ENCODE data around the gene NEK10. TPM values are rescaled to one million over a fixed set of nuclear protein-coding genes. Genes with fewer than 3 reads are reported as not detected.

NEK10 gene
- total and polyA plus RNA-seq, 2 of the 13 experiments (the other 11 are each of a cell fraction or from before 2014, with no cell fraction given) = 2.8 to 14.2 TPM

DNA sequence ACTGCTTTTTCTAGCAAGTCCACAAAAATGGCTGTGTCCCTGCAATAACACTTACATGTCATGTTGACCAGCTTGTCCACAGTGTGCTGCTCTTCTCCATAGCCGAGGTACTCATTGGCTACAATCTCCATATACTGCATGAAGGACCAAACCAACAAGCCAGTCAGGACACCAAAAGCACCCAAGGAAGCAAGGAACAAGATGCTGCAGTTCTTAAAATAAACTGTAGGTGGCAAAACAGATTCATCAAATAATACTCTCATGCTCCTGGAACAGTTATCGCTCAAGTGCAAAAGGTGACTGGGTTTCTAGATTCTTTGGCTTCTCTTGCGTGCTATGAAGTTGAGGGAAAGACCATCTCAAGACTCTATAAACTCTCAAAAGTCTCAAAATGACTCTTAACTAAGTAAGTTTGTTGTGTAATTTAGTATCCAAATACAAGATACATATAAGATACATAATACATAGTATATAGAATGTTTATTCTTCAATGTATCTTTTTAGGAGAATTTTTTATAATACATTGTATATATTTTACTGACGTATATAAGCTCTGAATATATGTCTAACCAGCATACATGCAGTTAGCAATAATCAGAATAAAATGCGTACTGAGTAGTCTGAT, 57.0 kb downstream of the NEK10 start (continued):
- TF ChIP-seq, protein P1, sequence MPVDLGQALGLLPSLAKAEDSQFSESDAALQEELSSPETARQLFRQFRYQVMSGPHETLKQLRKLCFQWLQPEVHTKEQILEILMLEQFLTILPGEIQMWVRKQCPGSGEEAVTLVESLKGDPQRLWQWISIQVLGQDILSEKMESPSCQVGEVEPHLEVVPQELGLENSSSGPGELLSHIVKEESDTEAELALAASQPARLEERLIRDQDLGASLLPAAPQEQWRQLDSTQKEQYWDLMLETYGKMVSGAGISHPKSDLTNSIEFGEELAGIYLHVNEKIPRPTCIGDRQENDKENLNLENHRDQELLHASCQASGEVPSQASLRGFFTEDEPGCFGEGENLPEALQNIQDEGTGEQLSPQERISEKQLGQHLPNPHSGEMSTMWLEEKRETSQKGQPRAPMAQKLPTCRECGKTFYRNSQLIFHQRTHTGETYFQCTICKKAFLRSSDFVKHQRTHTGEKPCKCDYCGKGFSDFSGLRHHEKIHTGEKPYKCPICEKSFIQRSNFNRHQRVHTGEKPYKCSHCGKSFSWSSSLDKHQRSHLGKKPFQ (CRISPR knock-in tag; IDR thresholded peaks at IDR 0.05; ENCODE audit: insufficient replicate concordance) = no peak
- 0 out of 2 replicates have a peak, but pooled peaks have one; percentile 19 for TF ChIP-seq GATAD2A (CRISPR knock-in tag; IDR thresholded peaks at IDR 0.05)
- TF ChIP-seq ZNF75D (CRISPR knock-in tag; IDR thresholded peaks at IDR 0.05; ENCODE audit: borderline replicate concordance) = no peak
- no peak for TF ChIP-seq PHF21A (CRISPR knock-in tag; IDR thresholded peaks at IDR 0.05)
- TF ChIP-seq ZNF552 (CRISPR knock-in tag; IDR thresholded peaks at IDR 0.05; ENCODE audit: borderline replicate concordance) = no peak
- TF ChIP-seq RAD21 (CRISPR knock-in tag; IDR thresholded peaks at IDR 0.05) = peak; percentile 64
- TF ChIP-seq, protein P2, sequence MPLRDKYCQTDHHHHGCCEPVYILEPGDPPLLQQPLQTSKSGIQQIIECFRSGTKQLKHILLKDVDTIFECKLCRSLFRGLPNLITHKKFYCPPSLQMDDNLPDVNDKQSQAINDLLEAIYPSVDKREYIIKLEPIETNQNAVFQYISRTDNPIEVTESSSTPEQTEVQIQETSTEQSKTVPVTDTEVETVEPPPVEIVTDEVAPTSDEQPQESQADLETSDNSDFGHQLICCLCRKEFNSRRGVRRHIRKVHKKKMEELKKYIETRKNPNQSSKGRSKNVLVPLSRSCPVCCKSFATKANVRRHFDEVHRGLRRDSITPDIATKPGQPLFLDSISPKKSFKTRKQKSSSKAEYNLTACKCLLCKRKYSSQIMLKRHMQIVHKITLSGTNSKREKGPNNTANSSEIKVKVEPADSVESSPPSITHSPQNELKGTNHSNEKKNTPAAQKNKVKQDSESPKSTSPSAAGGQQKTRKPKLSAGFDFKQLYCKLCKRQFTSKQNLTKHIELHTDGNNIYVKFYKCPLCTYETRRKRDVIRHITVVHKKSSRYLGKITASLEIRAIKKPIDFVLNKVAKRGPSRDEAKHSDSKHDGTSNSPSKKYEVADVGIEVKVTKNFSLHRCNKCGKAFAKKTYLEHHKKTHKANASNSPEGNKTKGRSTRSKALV (CRISPR knock-in tag; IDR thresholded peaks at IDR 0.05) = no peak
- TF ChIP-seq ZEB1 (IDR thresholded peaks at IDR 0.05; ENCODE audit: insufficient replicate concordance, low read depth) = no peak
- no peak for TF ChIP-seq ETV5 (CRISPR knock-in tag; IDR thresholded peaks at IDR 0.05; ENCODE audit: borderline replicate concordance)
- no peak for TF ChIP-seq CEBPB (IDR thresholded peaks at IDR 0.05; ENCODE audit: borderline replicate concordance, low read depth, low read length)
- TF ChIP-seq, protein P3, sequence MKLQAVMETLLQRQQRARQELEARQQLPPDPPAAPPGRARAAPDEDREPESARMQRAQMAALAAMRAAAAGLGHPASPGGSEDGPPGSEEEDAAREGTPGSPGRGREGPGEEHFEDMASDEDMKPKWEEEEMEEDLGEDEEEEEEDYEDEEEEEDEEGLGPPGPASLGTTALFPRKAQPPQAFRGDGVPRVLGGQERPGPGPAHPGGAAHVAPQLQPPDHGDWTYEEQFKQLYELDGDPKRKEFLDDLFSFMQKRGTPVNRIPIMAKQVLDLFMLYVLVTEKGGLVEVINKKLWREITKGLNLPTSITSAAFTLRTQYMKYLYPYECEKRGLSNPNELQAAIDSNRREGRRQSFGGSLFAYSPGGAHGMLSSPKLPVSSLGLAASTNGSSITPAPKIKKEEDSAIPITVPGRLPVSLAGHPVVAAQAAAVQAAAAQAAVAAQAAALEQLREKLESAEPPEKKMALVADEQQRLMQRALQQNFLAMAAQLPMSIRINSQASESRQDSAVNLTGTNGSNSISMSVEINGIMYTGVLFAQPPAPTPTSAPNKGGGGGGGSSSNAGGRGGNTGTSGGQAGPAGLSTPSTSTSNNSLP (IDR thresholded peaks at IDR 0.05; ENCODE audit: low read depth, low read length) = peak; percentile 38; the same call in 1 of the 2 replicates
- TF ChIP-seq, protein P4, sequence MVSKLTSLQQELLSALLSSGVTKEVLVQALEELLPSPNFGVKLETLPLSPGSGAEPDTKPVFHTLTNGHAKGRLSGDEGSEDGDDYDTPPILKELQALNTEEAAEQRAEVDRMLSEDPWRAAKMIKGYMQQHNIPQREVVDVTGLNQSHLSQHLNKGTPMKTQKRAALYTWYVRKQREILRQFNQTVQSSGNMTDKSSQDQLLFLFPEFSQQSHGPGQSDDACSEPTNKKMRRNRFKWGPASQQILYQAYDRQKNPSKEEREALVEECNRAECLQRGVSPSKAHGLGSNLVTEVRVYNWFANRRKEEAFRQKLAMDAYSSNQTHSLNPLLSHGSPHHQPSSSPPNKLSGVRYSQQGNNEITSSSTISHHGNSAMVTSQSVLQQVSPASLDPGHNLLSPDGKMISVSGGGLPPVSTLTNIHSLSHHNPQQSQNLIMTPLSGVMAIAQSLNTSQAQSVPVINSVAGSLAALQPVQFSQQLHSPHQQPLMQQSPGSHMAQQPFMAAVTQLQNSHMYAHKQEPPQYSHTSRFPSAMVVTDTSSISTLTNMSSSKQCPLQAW (CRISPR knock-in tag; IDR thresholded peaks at IDR 0.05) = no peak
- no peak for TF ChIP-seq ZFP37 (CRISPR knock-in tag; IDR thresholded peaks at IDR 0.05; ENCODE audit: borderline replicate concordance)
- no peak for TF ChIP-seq JUNB (CRISPR knock-in tag; IDR thresholded peaks at IDR 0.05; ENCODE audit: borderline replicate concordance)

Data from HepG2 (cell line).